Activated naive CD8-positive, alpha-beta T cell treated with anti-CD3 and anti-CD28 coated beads, Interleukin-2, amount 10 ng/mL, durations not matched to agents 7 days and 5 days (primary cell): ENCODE results near the gene CPS1. TPM values are rescaled to one million over a fixed set of nuclear protein-coding genes. Genes with fewer than 3 reads are reported as not detected.

Experiments used
- ATAC-seq: fragments of 150-1000 bp; cut with Tn5 transposase; one replicate; pipeline ENCODE4 v1.10.0; 2021; ENCODE audit warnings: low read depth, moderate library complexity
- POLR2A ChIA-PET: fragments of 350-600 bp; sonication (Branson Sonifier 250); formaldehyde crosslinking; loops from one replicate; lab custom pipeline; 2021; ENCODE audit warnings: antibody characterized with exemption; lab: Charles Lee
- DNase-seq: peaks from one replicate; pipeline ENCODE4 v3.0.0; 2021
- H3K27ac Mint-ChIP-seq: one replicate; pipeline ENCODE4 v1.8.0; 2022; ENCODE audit warnings: mild to moderate bottlenecking, mixed read lengths
- H3K27me3 Mint-ChIP-seq: one replicate; pipeline ENCODE4 v1.8.0; 2022; ENCODE audit warnings: mild to moderate bottlenecking, moderate library complexity, mixed read lengths
- H3K36me3 Mint-ChIP-seq: one replicate; pipeline ENCODE4 v1.8.0; 2021; ENCODE audit warnings: mild to moderate bottlenecking, mixed read lengths
- H3K4me1 Mint-ChIP-seq: one replicate; pipeline ENCODE4 v1.8.0; 2021; ENCODE audit warnings: mixed read lengths
- H3K4me3 Mint-ChIP-seq: one replicate; pipeline ENCODE4 v1.8.0; 2022; ENCODE audit warnings: mild to moderate bottlenecking, moderate library complexity, mixed read lengths
- H3K9me3 Mint-ChIP-seq: one replicate; pipeline ENCODE4 v1.8.0; 2021; ENCODE audit warnings: mixed read lengths
- total RNA-seq, 2 experiments: library from RNA; stranded (reverse); gene quantifications; one replicate each; pipeline ENCODE4 v1.2.3, GENCODE V29; 2021

Gene CPS1
- total RNA-seq = 1 to 10 TPM in 1 of 2 experiments, under 1 TPM in 1; 0.68 to 1.1 TPM

DNA sequence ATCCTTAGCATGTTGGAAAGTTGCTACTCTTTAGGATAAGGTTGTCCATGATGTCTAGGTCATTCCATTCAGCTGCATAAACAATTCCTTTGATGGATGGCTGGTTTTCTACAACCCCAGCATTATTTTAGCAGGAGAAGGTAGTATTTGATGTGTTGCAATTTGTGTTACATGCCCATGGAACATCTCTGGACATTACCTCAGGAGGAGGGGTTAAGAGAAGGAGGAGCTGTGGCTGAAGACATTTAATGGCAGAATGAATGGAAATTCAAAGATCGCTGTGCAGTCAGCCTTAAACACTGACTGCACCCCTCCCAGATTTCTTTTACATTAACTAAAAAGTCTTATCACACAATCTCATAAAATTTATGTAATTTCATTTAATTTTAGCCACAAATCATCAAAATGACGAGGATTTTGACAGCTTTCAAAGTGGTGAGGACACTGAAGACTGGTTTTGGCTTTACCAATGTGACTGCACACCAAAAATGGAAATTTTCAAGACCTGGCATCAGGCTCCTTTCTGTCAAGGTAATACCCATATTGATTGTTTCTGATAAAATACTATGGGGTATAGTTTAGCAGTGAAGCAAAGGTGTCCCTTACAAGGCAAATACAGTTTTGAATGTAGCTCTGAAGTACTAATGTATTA, at the start of gene CPS1:
CPS1 (plus strand) TSS at position 271 of the 652 bp plus-strand sequence; CDS start at position 406, 135 bp downstream.
- no peaks in the 10 kb centered on the region for H3K4me1 Mint-ChIP-seq
- POLR2A ChIA-PET = no interaction called here

GRCh38 chr2:210515911-210516310, 40.5 kb upstream of the CPS1 start:
- no peak overlapping the region for H3K27ac Mint-ChIP-seq
- no peak for ATAC-seq
- DNase-seq = no peak
- H3K36me3 Mint-ChIP-seq = no peaks in the 10 kb centered on the region
- H3K9me3 Mint-ChIP-seq = no peaks in the 10 kb centered on the region
- peaks cover 10% of the 10 kb centered on the region for H3K27me3 Mint-ChIP-seq
- POLR2A ChIA-PET = no interaction called here
- H3K4me3 Mint-ChIP-seq = no peak overlapping the region
- peaks cover 4% of the 10 kb centered on the region for H3K4me1 Mint-ChIP-seq

More for the DNA sequence above, at the start of gene CPS1:
- Mint-ChIP-seq H3K27me3 (no peaks in the 10 kb centered on the region), H3K36me3 (no peaks in the 10 kb centered on the region), H3K9me3 (no peaks in the 10 kb centered on the region), H3K27ac (no peak within 1 kb of the TSS), H3K4me3 (no peak within 1 kb of the TSS)
- no peak for ATAC-seq
- DNase-seq = no peak

- ATAC-seq = no peak
- no peaks in the 10 kb centered on the region for H3K36me3 Mint-ChIP-seq
- H3K4me3 Mint-ChIP-seq = no peak overlapping the region
- peaks cover 4% of the 10 kb centered on the region for H3K4me1 Mint-ChIP-seq
- POLR2A ChIA-PET = no interaction called here
- H3K27ac Mint-ChIP-seq = no peak overlapping the region
- no peak for DNase-seq
- H3K27me3 Mint-ChIP-seq = peaks cover 10% of the 10 kb centered on the region
- no peaks in the 10 kb centered on the region for H3K9me3 Mint-ChIP-seq
These were observed 39.1 kb upstream of the CPS1 start for GRCh38 chr2:210517264-210517663.

- H3K27ac Mint-ChIP-seq = no peak overlapping the region
- DNase-seq (no peak), ATAC-seq (peak; percentile 65)
- no peak overlapping the region for H3K4me3 Mint-ChIP-seq
- H3K4me1 Mint-ChIP-seq = peaks cover 4% of the 10 kb centered on the region
- no peaks in the 10 kb centered on the region for H3K9me3 Mint-ChIP-seq
- POLR2A ChIA-PET = no interaction called here
- H3K36me3 Mint-ChIP-seq = no peaks in the 10 kb centered on the region
- peaks cover 10% of the 10 kb centered on the region for H3K27me3 Mint-ChIP-seq
These were observed 36.8 kb upstream of the CPS1 start for GRCh38 chr2:210519594-210519993.

GRCh38 chr2:210522399-210522798, 34.0 kb upstream of the CPS1 start:
- Mint-ChIP-seq H3K9me3 (no peaks in the 10 kb centered on the region), H3K4me3 (no peak overlapping the region), H3K27me3 (peaks cover 5% of the 10 kb centered on the region), H3K4me1 (peaks cover 4% of the 10 kb centered on the region), H3K27ac (no peak overlapping the region), H3K36me3 (no peaks in the 10 kb centered on the region)
- DNase-seq (no peak), ATAC-seq (no peak)
- POLR2A ChIA-PET = no interaction called here

GRCh38 chr2:210523650-210524289, 32.6 kb upstream of the CPS1 start:
- no peaks in the 10 kb centered on the region for H3K36me3 Mint-ChIP-seq
- no peak for ATAC-seq
- DNase-seq = no peak
- POLR2A ChIA-PET = no interaction called here
- H3K4me3 Mint-ChIP-seq = no peak overlapping the region
- H3K27ac Mint-ChIP-seq = no peak overlapping the region
- H3K4me1 Mint-ChIP-seq = peaks cover 4% of the 10 kb centered on the region
- peaks cover 5% of the 10 kb centered on the region for H3K27me3 Mint-ChIP-seq
- H3K9me3 Mint-ChIP-seq = no peaks in the 10 kb centered on the region

- H3K4me3 Mint-ChIP-seq = no peak overlapping the region
- peaks cover 2% of the 10 kb centered on the region for H3K4me1 Mint-ChIP-seq
- no peaks in the 10 kb centered on the region for H3K36me3 Mint-ChIP-seq
- no peaks in the 10 kb centered on the region for H3K9me3 Mint-ChIP-seq
- DNase-seq (no peak), ATAC-seq (no peak)
- POLR2A ChIA-PET = no interaction called here
- peaks cover 5% of the 10 kb centered on the region for H3K27me3 Mint-ChIP-seq
- no peak overlapping the region for H3K27ac Mint-ChIP-seq
These were observed 31.9 kb upstream of the CPS1 start for GRCh38 chr2:210524533-210524932.

DNA sequence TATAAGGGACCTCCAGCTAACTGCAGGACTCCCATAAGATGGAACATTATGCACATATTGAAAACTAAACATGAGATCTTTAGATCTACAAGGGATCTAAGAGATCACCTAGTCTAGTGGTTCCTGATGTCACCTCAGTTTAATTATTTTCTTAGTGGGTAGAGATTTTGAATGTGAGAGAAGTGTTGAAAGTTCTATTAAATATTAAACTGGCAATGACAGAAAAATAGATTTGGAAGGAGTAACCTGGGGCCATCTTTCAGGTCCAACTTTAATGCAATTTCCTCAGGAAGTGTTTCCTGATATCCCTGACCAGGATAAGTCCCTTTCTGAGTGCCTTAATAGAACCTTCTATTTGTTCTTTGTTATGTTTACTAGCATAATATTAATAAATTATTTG, 29.1 kb upstream of the CPS1 start:
- DNase-seq = no peak
- Mint-ChIP-seq H3K9me3 (no peaks in the 10 kb centered on the region), H3K4me3 (no peak overlapping the region), H3K27me3 (no peaks in the 10 kb centered on the region), H3K4me1 (no peaks in the 10 kb centered on the region), H3K27ac (no peak overlapping the region), H3K36me3 (no peaks in the 10 kb centered on the region)
- ATAC-seq = no peak
- POLR2A ChIA-PET = no interaction called here

GRCh38 chr2:210528716-210529115, 27.7 kb upstream of the CPS1 start:
- no peaks in the 10 kb centered on the region for H3K36me3 Mint-ChIP-seq
- no peak overlapping the region for H3K4me3 Mint-ChIP-seq
- no peaks in the 10 kb centered on the region for H3K27me3 Mint-ChIP-seq
- DNase-seq (no peak), ATAC-seq (no peak)
- no peaks in the 10 kb centered on the region for H3K9me3 Mint-ChIP-seq
- no peak overlapping the region for H3K27ac Mint-ChIP-seq
- H3K4me1 Mint-ChIP-seq = no peaks in the 10 kb centered on the region
- POLR2A ChIA-PET = no interaction called here

DNA sequence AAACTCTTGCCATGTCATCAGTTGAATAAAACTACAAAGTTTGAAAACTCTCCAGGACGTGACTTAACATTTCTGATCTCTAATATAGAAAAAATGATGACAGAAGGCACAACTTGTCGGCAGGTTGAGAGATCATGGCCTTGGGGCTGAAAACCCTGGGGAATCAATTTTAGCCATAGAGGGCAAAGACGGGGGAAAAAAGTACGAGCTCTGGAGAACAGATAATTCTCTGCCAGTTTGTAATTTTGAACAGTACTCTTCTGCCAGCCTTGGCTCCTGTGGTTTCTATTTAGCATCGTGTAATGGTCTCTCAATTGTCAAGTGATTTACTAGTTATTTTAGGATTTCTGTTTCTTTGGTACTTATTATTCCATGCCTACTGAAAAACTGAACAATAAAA, 25.3 kb upstream of the CPS1 start:
- DNase-seq = no peak
- H3K27me3 Mint-ChIP-seq = no peaks in the 10 kb centered on the region

GRCh38 chr2:210531482-210531881, 24.9 kb upstream of the CPS1 start:
- Mint-ChIP-seq H3K4me3 (no peak overlapping the region), H3K36me3 (no peaks in the 10 kb centered on the region), H3K9me3 (no peaks in the 10 kb centered on the region), H3K4me1 (no peaks in the 10 kb centered on the region), H3K27me3 (no peaks in the 10 kb centered on the region), H3K27ac (no peak overlapping the region)
- POLR2A ChIA-PET = no interaction called here
- DNase-seq = no peak
- ATAC-seq = no peak

More for the DNA sequence above, 25.3 kb upstream of the CPS1 start:
- Mint-ChIP-seq H3K4me3 (no peak overlapping the region), H3K36me3 (no peaks in the 10 kb centered on the region), H3K9me3 (no peaks in the 10 kb centered on the region), H3K4me1 (no peaks in the 10 kb centered on the region), H3K27ac (no peak overlapping the region)
- no peak for ATAC-seq
- POLR2A ChIA-PET = no interaction called here

- H3K4me3 Mint-ChIP-seq = no peak overlapping the region
- ATAC-seq = no peak
- no peak for DNase-seq
- no peaks in the 10 kb centered on the region for H3K36me3 Mint-ChIP-seq
- no peaks in the 10 kb centered on the region for H3K9me3 Mint-ChIP-seq
- POLR2A ChIA-PET = no interaction called here
- H3K27ac Mint-ChIP-seq = no peak overlapping the region
- H3K27me3 Mint-ChIP-seq = no peaks in the 10 kb centered on the region
- no peaks in the 10 kb centered on the region for H3K4me1 Mint-ChIP-seq
These were observed 23.0 kb upstream of the CPS1 start for GRCh38 chr2:210533389-210533788.

DNA sequence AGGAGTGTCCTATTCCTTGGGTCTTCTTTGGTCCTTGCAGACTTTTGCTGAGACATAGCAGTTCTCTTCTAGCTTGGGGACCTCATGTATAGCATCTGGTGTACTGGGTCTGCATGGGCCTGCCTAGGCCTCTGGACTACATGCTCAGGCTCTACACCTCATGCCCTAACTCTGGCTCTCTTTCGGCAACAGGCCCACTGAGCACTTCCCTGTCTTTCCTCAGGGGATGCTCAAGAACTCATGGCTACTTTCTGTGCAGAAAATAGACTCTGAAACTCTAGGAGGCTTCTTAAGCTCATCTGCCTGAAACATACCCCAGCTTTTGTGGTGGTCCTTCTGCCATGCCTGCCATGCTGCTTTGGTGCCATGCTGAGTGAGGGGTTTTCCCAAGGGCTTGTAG, 21.5 kb upstream of the CPS1 start:
- POLR2A ChIA-PET = no interaction called here
- H3K27ac Mint-ChIP-seq = no peak overlapping the region
- no peak overlapping the region for H3K4me3 Mint-ChIP-seq
- H3K27me3 Mint-ChIP-seq = no peaks in the 10 kb centered on the region
- ATAC-seq = no peak
- no peaks in the 10 kb centered on the region for H3K36me3 Mint-ChIP-seq
- DNase-seq = no peak
- no peaks in the 10 kb centered on the region for H3K4me1 Mint-ChIP-seq
- H3K9me3 Mint-ChIP-seq = no peaks in the 10 kb centered on the region

GRCh38 chr2:210536973-210537650, 19.3 kb upstream of the CPS1 start:
- no peaks in the 10 kb centered on the region for H3K4me1 Mint-ChIP-seq
- H3K27ac Mint-ChIP-seq = no peak overlapping the region
- no peak overlapping the region for H3K4me3 Mint-ChIP-seq
- DNase-seq (no peak), ATAC-seq (no peak)
- POLR2A ChIA-PET = no interaction called here
- H3K9me3 Mint-ChIP-seq = no peaks in the 10 kb centered on the region
- peaks cover 2% of the 10 kb centered on the region for H3K27me3 Mint-ChIP-seq
- H3K36me3 Mint-ChIP-seq = no peaks in the 10 kb centered on the region
